ENCODE data around the gene FBRSL1.
A peak's percentile ranks its signal among the peaks of the same experiment; 100 is the strongest.

The FBRSL1 gene

DNA sequence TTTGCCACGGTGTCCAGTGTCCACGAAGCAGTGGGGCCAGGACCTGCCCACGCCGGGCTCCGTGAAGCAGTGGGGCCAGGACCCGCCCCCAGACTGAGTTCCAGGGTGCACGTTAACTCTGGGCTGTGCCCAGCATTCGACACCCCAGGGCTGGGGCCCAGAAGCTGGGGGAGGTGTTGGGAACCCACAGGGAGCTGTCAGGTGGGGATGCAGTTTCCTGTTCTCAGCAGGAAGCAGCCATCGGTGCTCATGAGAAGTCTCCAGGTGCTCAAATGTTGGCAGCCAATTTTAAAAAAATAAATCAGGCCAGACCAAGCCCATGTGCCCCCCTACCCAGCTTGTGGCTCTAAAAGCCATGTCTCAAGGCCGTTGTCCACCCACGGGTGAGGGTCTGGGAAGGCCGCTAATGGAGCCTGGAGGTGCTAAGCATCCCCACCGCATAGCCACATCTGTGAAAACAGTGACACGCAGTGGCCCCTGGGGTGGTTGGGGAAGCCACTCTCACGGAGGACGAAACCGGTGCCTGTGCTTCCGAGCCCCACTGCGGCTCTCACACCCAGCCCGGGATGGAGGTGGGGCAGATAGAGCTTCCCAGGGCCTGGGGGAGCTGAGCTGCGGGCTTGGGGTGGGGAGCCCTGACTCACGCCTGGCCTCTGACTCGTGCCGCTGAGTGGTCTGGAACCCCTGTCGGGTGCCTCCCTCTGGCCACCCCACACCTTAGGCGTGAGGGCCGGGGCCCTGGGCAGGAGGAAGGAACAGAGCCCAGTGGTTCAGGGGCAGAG, 53.5 kb downstream of the FBRSL1 start:
- in situ Hi-C loops (cut with HindIII; ENCODE audit: low pct_ligation_motif_present, low pct_unique_long_range_greater_than_20kb, low sequenced_read_pairs), result no loop called here
- DNase-seq, result no peak

- in situ Hi-C loops (cut with HindIII; ENCODE audit: low pct_ligation_motif_present, low pct_unique_long_range_greater_than_20kb, low sequenced_read_pairs), result no loop called here
Observed at GRCh38 chr12:132544080-132544397, 54.1 kb downstream of the FBRSL1 start.

DNA sequence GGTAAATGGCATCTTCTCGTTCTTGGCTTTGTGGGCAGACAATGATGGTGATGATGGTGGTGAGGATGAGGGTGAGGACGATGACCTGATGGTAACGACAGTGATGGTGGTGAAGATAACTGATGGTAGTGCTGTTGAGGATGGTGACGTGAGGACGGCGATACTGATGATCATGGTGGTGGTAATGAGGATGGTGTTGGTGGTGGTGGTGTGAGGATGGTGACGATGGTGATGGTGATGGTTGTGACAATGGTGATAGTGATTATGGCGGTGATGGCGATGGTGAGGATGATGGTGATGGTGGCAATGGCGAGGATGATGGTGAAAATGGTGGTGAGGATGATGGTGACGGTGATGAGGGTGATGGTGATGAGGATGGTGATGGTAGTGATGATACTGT, 54.5 kb downstream of the FBRSL1 start:
- in situ Hi-C loops (cut with HindIII; ENCODE audit: low pct_ligation_motif_present, low pct_unique_long_range_greater_than_20kb, low sequenced_read_pairs), result no loop called here
- no peak for DNase-seq

More at GRCh38 chr12:132544080-132544397, 54.1 kb downstream of the FBRSL1 start:
- DNase-seq, result no peak

DNA sequence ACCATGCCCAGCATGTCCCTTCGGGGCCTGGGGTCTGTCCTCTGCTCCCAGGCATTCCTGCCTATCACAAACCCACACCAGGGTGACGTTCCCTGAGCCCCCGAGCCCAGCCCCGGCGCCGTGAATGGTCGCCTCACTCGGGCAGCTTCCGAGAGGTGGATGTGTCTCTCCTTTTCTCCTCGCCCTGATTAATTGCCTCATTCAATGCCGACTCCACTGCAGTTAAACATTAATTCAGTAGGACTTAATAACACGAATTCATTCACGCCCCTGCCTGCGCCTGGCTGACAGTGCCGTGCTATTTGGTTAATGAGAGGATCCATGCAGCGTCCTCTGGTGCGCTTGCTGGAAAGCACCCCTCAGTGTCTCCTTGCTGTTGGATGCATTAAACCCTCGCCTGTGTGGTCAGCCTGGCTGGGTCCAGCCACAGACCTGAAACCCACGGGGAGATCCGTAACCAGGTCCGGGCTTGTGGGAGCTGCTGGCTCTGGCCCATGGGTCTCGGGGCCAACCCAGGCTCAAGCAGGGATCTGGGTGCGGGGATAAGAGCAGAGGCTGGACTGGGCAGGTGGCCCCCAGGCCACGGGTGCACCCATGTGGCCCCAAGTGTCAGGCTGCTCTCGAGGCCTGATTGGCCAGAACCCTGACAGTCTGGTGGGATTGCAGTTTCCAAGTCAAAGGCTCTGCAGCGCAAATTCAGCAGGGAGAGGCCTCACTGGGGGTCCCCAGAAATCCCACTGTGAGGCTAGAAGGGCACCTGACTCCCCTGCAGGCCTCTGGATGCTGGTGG, 55.4 kb downstream of the FBRSL1 start:
- in situ Hi-C loops (cut with HindIII; ENCODE audit: low pct_ligation_motif_present, low pct_unique_long_range_greater_than_20kb, low sequenced_read_pairs), result no loop called here
- DNase-seq, result no peak

DNA sequence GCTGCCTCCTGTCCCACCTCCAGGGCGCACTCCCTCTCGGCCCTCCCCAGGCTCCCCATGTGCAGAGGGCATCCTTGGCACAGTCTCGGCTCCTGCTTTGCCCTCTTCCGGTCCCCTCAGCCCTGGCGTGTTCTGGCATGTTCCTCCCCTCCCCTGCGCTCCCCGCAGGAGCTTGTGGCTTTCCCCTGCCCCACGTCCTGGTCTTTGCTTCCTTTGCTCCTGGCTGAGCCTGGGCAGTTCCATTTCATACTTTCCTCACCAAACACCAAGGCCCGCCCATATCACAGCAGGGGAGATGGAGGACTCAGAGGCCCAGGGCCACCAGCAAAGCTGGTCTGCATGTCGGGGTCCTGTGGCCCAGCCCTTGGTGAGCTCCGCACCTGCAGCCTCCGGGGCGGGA, 56.0 kb downstream of the FBRSL1 start:
- in situ Hi-C loops (cut with HindIII; ENCODE audit: low pct_ligation_motif_present, low pct_unique_long_range_greater_than_20kb, low sequenced_read_pairs), result no loop called here
- DNase-seq, result no peak

GRCh38 chr12:132546647-132547046, 56.7 kb downstream of the FBRSL1 start:
- in situ Hi-C loops (cut with HindIII; ENCODE audit: low pct_ligation_motif_present, low pct_unique_long_range_greater_than_20kb, low sequenced_read_pairs), result no loop called here
- no peak for DNase-seq

- in situ Hi-C loops (cut with HindIII; ENCODE audit: low pct_ligation_motif_present, low pct_unique_long_range_greater_than_20kb, low sequenced_read_pairs), result no loop called here
- no peak for DNase-seq
Observed at GRCh38 chr12:132547205-132547740, 57.3 kb downstream of the FBRSL1 start.

DNA sequence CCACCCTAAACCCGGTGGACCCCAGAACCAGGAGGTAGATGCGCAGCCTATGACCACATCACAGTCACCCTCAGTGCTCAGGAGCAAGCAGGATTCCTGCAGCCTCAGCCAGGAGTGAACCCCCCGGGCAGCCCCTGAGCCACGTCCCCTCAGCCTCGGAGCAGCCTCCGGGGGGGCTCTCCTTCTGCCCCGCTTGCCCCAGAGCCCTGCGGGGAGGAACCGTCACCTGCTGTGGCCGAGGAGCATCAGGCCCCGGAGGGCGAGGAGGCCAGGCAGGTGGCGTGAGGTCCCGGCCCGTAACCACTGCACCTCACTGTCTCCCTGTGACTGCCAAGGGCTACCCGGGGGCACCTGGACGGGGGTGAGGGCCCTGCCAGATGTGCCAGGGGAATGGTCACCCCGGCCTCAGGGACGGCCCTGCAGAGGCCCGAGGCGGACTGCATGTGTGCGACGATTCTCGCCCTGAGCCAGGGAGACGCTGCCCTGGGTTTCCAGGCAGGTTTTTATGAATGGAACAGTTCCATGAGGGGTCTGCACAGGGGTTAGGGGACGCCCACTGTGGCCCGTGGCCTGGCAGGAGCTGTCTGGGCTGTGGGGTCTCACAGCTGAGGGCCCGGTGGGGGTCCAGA, 58.6 kb downstream of the FBRSL1 start:
- in situ Hi-C loops (cut with HindIII; ENCODE audit: low pct_ligation_motif_present, low pct_unique_long_range_greater_than_20kb, low sequenced_read_pairs), result no loop called here

GRCh38 chr12:132549059-132549458, 59.1 kb downstream of the FBRSL1 start:
- in situ Hi-C loops (cut with HindIII; ENCODE audit: low pct_ligation_motif_present, low pct_unique_long_range_greater_than_20kb, low sequenced_read_pairs), result no loop called here
- DNase-seq, result no peak

More for the DNA sequence above, 58.6 kb downstream of the FBRSL1 start:
- no peak for DNase-seq

DNA sequence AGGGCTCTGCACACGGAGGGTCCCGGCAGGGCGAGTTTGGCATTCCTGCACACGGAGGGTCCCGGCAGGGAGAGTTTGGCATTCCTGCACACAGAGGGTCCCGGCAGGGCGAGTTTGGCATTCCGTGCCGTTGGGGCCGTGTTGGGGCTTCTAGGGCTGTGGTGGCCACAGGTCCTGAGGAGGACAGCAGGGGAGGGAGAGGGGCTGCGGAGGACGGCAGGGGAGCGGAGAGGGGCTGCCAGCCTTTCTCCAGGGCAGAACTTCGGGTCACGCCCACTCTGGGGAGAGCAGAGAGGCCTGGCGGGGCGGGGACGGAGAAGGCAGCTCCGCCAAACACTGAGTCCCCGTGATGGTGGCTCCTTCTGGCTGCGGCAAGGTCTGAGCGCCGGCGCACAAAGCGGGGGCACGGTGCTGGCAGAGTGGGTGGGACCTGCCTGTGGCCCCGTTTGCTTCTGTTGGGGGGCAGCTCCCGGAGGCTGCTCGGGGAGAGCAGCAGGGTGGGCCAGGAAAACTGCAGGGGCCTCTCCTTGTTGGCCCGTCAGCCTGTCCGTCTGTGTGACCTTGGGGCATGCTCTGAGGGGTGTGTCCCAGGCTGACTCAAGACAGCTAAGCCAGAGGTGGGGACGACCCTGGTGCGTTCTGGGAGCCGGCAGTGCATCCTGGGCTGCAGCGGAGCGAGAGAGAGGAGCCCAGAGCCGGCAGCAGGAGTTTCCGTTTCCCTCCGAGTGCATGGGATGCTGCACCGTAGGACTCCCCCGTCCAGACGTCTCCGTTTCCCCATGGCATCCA, 60.3 kb downstream of the FBRSL1 start:
- DNase-seq, result no peak
- in situ Hi-C loops (cut with HindIII; ENCODE audit: low pct_ligation_motif_present, low pct_unique_long_range_greater_than_20kb, low sequenced_read_pairs), result no loop called here

- in situ Hi-C loops (cut with HindIII; ENCODE audit: low pct_ligation_motif_present, low pct_unique_long_range_greater_than_20kb, low sequenced_read_pairs), result no loop called here
Observed at GRCh38 chr12:132550830-132551640, 61.1 kb downstream of the FBRSL1 start.

DNA sequence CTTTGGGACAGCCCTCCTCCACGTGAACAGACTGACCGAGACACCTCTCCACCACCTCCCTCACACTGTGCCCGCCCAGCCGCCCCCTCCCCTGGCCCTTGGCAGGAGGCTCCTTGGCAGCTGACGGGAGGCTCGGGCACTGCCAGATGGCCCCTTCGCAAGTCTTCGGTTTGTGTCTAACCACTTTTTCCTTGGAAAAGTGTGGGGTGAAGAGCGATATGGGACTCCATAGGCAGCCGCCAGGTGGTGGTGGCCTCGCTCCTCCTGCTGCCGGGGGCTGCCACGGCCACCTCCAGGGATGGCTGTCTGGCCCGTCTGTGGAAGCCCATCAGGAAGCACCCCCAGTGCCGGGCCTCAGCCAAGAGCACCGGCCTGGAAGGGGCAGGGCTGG, 61.7 kb downstream of the FBRSL1 start:
- no peak for DNase-seq
- in situ Hi-C loops (cut with HindIII; ENCODE audit: low pct_ligation_motif_present, low pct_unique_long_range_greater_than_20kb, low sequenced_read_pairs), result no loop called here

More at GRCh38 chr12:132550830-132551640, 61.1 kb downstream of the FBRSL1 start:
- no peak for DNase-seq

- in situ Hi-C loops (cut with HindIII; ENCODE audit: low pct_ligation_motif_present, low pct_unique_long_range_greater_than_20kb, low sequenced_read_pairs), result no loop called here
Observed at GRCh38 chr12:132554845-132555630, 65.1 kb downstream of the FBRSL1 start.

DNA sequence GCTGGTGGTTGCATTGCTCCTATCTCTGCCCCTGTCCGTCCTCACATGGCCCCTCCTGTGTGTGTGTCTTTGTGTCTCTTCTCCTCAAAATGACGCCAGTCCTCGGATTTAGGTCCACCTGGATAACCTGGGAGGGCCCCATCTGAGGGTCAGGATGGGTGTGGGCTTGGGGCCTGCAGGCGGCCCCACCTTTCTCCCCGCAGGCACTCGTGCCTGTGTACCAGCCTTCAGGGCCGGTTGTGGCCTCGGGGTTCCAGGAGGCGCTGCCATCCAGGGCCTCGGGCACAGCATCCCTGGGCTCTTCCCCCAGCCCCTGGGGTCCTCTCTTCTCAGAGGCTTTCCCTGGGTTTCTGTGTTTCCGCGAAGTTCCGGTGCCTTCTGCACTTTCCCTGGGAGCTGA, 65.7 kb downstream of the FBRSL1 start:
- no peak for DNase-seq
- in situ Hi-C loops (cut with HindIII; ENCODE audit: low pct_ligation_motif_present, low pct_unique_long_range_greater_than_20kb, low sequenced_read_pairs), result no loop called here

More at GRCh38 chr12:132554845-132555630, 65.1 kb downstream of the FBRSL1 start:
- peak; percentile 31 for DNase-seq

GRCh38 chr12:132556216-132556615, 66.3 kb downstream of the FBRSL1 start:
- in situ Hi-C loops (cut with HindIII; ENCODE audit: low pct_ligation_motif_present, low pct_unique_long_range_greater_than_20kb, low sequenced_read_pairs), result no loop called here
- DNase-seq, result no peak

- DNase-seq, result no peak
- in situ Hi-C loops (cut with HindIII; ENCODE audit: low pct_ligation_motif_present, low pct_unique_long_range_greater_than_20kb, low sequenced_read_pairs), result no loop called here
Observed at GRCh38 chr12:132556801-132557200, 66.8 kb downstream of the FBRSL1 start.

Data from ACHN (cell line).